ENCODE measurements around the gene FAM120A.

FAM120A gene

DNA sequence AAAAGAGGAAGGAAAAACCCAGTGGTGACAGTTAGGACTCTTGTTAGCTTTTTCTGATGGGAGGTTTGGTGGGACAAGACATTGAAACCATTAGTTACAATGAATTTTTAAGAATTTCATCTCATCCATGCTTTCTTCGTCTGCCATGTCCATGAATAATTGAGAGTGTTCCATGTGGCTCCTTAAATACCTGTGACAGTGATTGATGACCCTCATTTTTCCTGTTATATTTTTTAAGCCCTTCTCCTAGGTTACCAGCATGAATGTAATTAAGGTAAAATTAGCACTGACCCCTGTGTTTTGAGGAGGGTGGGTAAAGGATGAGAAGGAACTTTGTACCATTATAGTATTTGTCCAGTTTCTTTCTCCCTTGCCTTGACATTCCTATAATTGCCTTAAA is 101.4 kb downstream of the FAM120A start:
- no peak for DNase-seq (ENCODE audit: insufficient read length, low spot score)
- FAIRE-seq = no peak

DNA sequence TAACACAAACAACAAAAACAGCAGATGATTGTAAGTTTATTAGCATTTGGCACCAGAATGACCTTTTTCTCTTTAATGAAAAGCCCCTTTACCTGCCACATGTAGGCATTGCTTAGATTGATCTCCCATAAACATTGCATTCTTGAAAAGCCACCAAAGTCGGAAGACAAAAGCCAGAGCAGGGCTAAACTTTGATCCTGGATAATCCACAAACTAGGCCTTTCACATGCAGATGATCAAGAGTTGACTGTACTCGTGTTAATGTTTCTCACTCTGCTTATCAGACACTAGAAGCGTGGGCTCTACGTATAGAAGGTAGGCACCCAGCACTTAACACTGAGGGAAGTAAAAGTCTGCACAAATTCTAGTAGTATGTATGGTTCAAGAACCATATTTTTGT is 103.9 kb downstream of the FAM120A start:
- no peak for FAIRE-seq
- no peak for DNase-seq (ENCODE audit: insufficient read length, low spot score)

DNA sequence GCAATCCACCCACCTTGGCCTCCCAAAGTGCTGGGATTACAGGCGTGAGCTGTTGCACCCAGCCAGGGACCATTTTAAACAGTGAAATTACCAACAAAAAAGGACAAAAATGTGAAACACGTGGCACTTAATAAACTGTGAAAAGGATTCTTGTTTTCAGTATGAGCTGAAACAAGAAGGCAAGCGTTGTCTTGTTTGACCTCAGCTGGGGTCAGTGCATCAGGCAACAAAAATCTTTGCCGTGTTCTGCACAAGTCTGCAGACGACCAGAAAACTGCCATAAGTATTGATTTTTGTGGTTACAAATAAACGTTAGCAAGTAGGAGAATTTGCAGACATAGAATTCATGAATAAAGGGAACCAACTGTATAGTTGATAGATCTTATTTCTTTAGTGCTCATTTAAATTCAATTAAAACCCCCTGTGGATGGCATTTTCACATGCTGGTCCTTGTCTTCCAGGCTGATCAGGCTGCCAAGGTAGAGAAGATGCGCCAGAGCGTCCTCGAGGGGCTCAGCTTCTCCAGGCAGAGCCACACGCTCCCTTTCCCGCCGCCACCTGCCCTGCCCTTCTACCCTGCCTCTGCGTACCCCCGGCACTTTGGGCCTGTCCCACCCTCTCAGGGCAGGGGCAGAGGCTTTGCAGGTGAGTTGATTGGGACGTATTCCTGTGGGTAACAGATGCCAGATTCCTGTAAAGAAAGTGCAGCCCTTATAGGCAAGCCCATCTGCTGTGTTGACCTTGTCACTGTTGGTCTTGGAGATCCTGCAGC is 106.1 kb downstream of the FAM120A start:
- FAIRE-seq (no peak), DNase-seq (ENCODE audit: insufficient read length, low spot score) (no peak)

DNA sequence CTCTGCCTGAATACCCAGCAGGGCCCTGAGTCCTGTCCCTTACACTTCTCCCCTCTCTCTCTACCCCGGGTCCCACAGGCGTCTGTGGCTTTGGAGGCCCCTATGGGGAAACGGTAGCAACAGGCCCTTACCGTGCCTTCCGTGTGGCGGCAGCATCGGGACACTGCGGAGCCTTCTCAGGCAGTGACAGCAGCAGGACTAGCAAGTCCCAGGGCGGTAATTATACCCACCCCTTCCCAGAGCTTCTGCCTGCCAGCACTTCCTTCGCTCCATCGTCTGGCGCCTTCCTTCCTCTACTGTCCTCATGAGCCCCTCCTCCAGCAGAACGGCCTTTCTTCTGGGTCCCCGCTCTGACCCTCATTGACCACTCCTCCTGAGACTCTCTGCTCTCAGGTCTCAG is 107.0 kb downstream of the FAM120A start:
- FAIRE-seq = no peak
- no peak for DNase-seq (ENCODE audit: insufficient read length, low spot score)

DNA sequence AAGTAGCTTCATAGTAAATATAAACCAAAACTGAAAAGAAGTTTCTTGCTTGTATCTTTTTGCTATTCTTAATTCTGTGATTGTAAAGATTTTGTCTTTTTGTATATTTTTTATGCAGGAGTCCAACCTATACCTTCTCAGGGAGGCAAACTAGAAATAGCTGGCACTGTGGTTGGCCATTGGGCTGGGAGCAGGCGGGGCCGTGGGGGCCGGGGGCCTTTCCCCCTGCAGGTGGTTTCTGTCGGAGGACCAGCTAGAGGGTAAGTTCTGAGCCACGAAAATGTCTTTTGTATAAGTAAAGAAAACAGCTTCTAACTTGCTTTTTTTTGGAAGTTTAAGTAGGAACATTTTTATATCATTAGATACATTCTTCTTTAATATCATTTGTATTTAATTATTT is 109.5 kb downstream of the FAM120A start:
- no peak for FAIRE-seq
- no peak for DNase-seq (ENCODE audit: insufficient read length, low spot score)

DNA sequence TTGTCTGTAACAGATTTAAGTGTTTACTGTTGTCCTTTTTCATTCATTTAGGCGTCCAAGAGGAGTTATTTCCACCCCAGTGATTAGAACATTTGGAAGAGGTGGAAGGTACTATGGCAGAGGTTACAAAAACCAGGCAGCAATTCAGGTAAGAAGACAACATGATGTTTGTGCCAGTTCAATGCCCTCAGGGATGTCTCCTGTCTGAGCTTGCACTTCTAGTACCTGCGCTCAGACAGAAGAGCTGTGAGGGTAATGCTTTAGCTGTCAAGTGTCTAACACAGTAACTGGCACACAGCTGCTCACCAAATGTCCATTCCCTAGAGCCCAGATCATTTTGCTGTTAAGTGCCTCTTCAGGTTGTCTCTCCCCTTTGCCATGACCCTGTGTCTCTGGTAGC is 110.7 kb downstream of the FAM120A start:
- DNase-seq (ENCODE audit: insufficient read length, low spot score) (no peak), FAIRE-seq (no peak)

DNA sequence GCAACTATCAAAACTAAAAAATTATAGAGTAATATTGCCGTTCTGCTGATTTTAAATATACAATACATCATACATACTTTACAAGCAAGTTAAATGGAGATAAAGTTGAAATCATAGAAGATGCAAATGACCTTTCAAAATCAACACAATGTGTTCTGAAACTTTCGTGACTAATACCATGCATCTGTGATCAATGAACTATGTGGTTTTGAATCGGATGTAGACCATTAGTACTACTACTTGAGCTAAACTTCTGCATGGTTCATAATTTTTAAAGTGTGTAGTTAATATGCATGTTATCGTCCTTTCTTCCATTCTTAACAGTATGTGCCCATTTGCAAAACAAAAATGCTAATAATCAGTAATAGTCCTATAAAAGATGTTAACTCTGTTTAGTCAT is 113.6 kb downstream of the FAM120A start:
- FAIRE-seq = peak; percentile 78
- DNase-seq (ENCODE audit: insufficient read length, low spot score) = no peak

DNA sequence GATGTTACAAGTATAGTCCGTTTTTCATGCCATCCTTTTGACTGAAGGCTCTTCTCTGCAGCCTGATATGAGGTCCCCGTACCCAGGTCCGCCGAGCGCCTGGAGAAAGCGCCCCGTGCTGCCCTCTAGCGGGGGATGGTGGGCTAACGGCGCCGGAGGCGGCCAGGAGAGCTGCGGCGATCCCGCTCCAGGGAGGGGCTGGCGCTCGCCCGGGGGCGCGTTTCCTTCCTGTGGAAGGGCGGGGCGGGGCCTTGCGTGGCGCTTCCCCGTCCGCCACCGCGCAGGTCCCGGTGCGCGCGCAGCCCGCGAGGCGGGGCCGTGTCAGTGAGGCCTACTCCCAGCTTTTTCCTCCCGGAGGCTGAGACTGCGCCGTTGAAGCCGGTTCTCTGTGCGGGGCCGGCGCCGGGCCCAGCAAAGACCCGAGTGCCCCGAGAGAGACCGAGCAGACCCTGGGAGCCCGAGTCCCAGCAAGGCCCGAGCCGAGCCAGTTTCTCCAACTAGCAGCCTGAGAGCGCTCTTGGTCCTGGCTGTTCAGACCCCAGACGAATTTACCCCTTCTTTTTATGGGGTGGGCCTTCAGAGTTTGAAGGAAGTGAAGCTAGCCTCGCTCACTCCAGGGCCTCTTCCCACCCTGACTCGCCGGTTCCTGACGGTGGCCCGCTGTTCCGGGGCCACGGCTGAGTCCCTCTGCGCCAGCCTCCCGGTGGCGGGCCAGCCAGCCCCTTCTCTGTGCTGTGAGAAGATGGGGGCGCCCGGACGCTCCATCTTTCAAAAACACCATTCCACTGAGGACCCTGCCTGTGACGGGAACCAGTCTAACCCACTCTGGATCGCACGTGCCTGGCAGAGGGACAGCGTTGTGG is 115.2 kb downstream of the FAM120A start:
- FAIRE-seq = peak; percentile 93
- peak; percentile 95 for DNase-seq (ENCODE audit: insufficient read length, low spot score)

DNA sequence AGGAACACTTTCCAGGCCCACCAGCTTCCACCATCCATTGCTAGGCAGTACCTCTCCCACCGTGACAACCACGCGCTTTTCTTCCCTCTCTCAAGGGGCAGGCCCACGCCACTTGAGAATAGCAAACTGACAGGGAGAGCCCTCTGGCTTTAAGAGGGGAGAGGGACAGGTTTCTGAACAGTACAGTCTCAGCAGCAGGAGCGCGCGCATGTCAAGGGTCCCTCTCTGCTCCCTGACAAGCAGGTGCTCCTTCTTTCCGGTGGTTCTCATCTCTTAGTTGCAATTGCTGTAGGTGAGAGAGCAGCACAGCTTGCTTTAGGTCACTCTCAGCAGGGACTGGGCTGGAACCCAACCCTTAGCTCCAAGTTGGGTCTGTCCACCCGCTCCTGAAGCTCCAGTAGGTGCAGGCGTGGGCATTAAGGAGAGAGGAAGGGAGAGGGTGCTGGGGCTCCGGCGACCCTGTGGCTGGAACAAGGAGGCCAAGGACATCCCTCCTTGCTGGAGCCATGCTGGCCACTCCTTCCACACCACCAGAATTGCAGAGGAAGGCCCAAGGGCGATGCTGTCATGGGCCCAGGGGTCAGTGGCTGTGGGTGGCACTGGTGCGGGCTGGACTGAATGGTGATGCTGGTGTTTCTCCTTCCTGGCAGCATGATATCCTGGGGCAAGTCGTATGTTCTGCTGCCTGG is 115.9 kb downstream of the FAM120A start:
- no peak for DNase-seq (ENCODE audit: insufficient read length, low spot score)
- FAIRE-seq = no peak

DNA sequence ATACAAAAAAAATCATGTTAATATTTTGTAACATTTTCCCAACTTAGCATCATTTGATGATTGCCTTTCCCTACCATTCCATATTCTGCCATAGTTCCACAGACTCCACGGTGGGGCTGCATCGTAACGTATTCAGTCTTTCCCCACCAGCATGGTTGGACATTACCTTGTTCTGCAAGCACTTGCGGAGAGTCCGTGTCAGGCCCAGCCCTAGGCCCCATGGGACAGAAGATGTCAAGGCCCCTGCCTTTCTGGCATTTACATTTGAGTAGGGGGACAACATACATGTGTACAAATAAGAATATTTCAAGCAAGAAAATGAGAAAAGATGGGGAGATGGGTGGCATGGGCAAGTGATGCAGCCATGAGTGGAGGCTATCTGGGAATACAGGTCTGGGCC is 116.7 kb downstream of the FAM120A start:
- no peak for FAIRE-seq
- DNase-seq (ENCODE audit: insufficient read length, low spot score) = no peak

DNA sequence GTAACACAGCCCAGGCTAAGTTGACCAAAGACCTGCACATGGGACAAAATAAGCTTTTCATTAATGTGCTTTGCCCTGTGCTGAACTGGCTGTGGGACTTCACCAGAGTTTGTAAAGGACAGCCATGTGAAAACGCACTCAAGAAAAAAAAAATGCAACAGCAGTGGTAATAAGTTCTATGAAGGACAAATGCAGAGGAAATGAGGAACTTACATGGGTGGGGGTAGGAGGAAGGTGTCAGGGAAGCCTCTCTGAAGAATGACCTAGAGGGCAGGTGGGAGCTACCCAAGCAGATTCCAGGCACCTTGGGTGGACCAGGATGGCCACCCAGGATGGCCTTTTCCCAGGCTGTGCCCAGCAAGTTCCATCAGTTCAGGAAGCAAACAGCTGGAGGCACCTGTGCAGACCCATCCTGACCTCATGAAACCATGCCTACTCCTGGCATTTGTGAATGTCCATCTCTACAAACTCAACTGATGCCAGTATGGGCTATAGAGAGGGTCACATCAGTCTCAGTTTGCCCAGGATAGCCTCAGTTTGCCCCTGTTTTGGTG is 118.2 kb downstream of the FAM120A start:
- no peak for FAIRE-seq
- no peak for DNase-seq (ENCODE audit: insufficient read length, low spot score)

DNA sequence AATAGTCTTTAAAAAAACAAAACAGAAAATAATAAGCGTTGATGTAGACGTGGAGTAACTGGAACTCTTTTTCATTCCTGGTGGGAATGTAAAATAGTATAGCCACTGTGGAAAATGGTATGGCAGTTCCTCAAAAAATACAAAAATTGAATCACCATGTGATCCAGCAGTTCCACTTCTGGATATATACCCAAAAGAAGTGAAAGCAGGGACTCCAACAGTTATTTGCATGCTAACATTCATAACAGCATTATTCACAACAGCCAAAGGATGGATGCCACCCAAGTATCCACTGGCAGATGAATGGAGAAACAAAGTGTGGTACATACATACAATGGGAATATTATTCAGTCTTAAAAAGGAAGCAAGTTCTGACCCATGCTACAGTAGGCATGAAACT is 120.7 kb downstream of the FAM120A start:
- no peak for FAIRE-seq

DNA sequence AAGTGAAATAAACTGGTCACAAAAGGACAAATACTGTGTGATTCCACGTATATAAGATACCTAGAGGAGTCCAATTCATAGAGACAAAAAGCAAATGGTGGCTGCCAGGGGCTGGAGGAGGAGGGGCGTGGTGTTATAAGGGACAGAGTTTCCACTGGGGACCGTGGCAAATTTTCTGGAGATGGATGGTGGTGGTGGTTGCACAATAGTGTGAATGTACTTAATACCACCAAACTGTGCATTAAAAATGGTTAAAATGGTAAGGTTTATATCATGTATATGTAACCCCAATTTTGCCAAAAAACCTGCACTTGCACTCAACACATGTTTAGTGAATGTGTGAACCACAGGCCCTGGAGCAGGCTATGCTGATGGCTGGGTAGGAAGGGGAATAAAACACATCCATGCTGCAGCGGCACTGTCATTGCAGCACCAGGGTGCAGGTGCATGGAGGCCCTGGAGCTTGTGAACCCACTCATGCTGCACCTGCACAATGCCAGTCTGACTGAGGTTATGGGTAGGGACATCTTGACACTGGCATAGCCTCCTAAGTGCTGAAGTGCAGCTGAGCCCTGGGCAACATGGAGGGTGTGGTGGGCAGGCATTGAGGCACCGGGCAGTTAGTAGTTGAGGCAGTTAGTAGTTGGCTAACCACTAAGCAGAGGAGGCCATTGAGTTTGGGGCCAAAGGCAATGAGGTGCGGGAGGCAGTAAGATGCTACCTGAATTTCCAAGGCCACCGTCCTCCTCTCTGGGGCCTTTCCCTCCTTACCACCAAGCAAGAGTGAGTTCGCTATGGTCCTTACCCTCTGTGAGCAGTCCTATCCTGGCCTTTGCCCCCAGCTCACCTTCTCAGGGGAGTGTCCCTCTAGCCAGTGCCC is 121.4 kb downstream of the FAM120A start:
- no peak for FAIRE-seq
- DNase-seq (ENCODE audit: insufficient read length, low spot score) = no peak

More for the DNA sequence above, 120.7 kb downstream of the FAM120A start:
- no peak for DNase-seq (ENCODE audit: insufficient read length, low spot score)

DNA sequence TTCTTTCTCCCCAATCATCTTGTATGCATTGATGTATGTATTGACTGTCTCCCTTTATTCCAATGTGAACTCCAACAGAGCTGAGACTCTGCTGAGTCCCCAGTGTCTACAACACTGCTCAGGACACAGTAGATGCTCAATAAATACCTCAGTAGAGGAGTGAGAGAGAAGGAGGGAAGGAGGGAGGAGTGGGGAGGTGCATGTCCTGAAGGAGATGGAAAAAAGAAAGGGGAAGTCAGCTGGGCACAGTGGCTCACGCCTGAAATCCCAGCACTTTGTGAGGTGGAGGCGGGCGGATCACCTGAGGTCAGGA is 122.0 kb downstream of the FAM120A start:
- FAIRE-seq (no peak), DNase-seq (ENCODE audit: insufficient read length, low spot score) (no peak)

DNA sequence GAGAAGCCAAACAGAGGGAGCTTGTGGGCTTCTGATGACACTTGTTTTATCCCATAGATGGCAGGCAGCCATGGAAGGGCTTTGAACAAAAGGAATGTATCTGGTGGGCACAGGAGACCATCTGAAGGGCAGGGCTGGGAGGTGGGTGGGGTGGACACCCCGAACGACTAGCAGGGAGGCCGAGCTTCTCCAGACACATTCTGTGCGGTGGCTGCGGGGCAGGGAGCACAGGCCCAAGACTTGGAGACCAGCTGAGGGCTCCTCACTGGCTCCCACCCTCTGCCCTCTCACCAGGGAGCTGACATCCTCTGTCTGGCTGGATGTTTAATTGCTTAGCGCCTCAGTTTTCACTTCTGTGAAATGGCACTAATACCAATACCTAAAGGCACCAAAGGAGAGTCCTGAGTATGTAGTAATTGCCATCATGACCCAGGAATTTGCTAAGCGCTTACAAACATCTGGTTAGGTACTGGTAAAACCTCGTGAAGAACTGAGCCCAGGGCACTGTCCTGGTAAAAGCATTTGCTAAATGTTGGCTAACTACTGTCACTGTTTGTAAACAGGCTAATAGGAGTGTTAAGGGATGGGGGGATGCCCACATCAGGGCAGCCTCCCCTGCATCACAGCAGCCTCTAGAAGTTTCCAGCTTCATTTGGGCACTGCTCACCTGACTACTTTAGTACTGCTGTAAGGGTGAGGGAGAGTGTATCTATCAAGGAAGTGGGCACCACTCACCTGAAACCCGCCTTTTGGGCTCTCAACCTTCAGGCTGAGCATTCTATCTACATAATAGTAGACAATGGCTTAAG is 122.8 kb downstream of the FAM120A start:
- FAIRE-seq = no peak
- no peak for DNase-seq (ENCODE audit: insufficient read length, low spot score)

DNA sequence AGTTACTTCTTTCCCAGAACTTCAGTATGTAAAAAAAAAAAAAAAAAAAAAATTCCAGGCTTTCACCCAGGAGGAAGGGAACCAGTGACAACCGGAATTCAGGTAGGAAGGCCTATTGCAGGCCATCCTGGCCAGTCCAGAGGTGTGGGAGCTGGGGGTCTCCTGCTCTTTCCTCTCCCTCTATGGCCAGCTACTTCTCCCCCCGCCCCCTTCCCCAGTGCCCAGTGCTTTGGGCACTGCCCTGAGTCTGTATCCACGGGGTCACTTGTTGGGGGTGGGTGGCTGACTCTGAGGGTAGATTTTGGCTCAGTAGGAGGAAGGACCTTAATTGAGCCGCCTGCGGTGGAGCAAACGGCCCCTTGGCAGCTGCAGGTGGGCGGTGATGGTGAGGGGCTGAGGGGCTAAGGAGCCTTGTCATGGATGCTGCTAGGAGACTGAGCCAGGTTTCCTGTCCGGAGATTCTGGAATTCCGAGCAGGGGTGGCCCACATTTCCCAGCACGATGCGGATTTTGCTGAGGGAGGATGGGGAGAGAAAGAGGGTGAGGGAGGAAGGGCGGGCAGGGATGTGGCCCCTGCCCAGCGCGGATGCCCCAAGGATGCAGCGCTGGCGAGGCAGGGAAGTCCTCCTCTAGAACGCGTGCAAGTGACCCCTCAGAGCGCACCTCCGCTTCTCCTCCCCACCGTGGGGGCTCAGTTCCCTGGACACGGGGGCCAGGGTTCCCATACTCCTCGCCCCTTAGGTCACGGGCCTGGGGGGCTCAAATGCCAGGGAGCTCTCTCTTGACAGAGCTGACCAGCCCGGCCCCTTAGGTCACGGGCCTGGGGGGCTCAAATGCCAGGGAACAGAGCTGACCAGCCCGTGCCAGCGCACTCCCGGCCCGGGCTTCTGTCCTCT is 123.7 kb downstream of the FAM120A start:
- DNase-seq (ENCODE audit: insufficient read length, low spot score) (no peak), FAIRE-seq (no peak)

DNA sequence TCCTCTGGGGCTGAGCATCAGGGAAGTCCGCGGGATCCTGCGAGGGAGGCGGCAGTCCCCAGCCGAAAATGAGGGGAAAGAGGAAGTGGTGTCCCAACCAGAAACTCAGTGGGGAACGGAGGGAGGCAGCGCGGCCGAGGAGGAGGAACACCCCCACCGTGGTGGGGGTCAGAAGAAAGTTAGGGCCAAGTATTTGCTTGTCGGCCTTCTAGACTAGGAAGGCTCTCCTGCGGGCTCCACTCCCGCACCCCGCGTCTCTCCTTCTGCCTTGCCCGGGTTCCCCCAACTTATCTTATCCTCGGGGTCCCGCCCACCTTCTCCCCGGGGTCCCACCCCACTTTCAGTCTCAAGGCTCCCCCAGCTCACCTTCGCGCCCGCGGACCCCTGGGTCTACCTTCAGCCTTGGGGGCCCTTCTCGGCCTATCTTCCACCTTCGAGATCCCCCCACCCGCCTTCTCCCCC is 124.3 kb downstream of the FAM120A start:
- DNase-seq (ENCODE audit: insufficient read length, low spot score) (peak; percentile 71), FAIRE-seq (peak; percentile 69)
